Measurements from ENCODE around the gene SPEF2.

DNA sequence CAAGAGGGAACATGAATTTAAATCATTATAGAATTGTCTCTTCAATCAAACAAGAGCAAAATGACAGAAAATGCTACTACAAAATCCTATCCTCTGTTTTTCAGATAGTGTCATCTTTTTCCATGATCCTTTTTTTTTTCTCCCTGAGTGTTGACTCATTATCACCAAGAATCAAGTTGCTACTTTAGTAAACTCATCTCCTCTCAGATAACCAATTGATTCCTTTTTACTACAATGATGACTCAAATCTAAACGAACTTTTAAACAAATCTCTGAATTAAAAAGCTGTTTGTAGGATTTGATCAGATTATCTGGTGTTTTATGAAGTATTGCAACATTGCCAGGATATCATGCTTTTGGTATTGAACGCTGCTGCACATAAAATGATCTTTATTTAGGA, 215.1 kb downstream of the SPEF2 start:
- TF ChIP-seq, protein P1, sequence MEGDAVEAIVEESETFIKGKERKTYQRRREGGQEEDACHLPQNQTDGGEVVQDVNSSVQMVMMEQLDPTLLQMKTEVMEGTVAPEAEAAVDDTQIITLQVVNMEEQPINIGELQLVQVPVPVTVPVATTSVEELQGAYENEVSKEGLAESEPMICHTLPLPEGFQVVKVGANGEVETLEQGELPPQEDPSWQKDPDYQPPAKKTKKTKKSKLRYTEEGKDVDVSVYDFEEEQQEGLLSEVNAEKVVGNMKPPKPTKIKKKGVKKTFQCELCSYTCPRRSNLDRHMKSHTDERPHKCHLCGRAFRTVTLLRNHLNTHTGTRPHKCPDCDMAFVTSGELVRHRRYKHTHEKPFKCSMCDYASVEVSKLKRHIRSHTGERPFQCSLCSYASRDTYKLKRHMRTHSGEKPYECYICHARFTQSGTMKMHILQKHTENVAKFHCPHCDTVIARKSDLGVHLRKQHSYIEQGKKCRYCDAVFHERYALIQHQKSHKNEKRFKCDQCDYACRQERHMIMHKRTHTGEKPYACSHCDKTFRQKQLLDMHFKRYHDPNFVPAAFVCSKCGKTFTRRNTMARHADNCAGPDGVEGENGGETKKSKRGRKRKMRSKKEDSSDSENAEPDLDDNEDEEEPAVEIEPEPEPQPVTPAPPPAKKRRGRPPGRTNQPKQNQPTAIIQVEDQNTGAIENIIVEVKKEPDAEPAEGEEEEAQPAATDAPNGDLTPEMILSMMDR (IDR thresholded peaks at IDR 0.05; ENCODE audit: low read depth, low read length, missing input control): no peak
- TF ChIP-seq, protein P2, sequence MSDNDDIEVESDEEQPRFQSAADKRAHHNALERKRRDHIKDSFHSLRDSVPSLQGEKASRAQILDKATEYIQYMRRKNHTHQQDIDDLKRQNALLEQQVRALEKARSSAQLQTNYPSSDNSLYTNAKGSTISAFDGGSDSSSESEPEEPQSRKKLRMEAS (IDR thresholded peaks at IDR 0.05): no peak
- no peak for TF ChIP-seq REST (IDR thresholded peaks at IDR 0.05)
- TF ChIP-seq GABPA (IDR thresholded peaks at IDR 0.05 in 1 of 2, conservative IDR thresholded peaks at IDR 0.05 in 1 of 2): no peak
- no peak for TF ChIP-seq TAF1 (conservative IDR thresholded peaks at IDR 0.05)

Measured in liver (tissue), 3 donors.